NCI-H524 (cell line): ENCODE data around the gene N4BP2L1.

Experiments
- DNase-seq, 2 experiments: peaks; one replicate each; lab custom pipeline; 2025; lab: John Stamatoyannopoulos, UW

The N4BP2L1 gene

GRCh38 chr13:32427852-32428580, at the start of gene N4BP2L1:
N4BP2L1 (minus strand) TSS chr13:32428130; CDS start chr13:32428082, 48 bp downstream.
- peak; percentile 28 to 43 for DNase-seq

- no peak for DNase-seq
Observed at GRCh38 chr13:32476892-32477291, 49.0 kb upstream of the N4BP2L1 start.

DNA sequence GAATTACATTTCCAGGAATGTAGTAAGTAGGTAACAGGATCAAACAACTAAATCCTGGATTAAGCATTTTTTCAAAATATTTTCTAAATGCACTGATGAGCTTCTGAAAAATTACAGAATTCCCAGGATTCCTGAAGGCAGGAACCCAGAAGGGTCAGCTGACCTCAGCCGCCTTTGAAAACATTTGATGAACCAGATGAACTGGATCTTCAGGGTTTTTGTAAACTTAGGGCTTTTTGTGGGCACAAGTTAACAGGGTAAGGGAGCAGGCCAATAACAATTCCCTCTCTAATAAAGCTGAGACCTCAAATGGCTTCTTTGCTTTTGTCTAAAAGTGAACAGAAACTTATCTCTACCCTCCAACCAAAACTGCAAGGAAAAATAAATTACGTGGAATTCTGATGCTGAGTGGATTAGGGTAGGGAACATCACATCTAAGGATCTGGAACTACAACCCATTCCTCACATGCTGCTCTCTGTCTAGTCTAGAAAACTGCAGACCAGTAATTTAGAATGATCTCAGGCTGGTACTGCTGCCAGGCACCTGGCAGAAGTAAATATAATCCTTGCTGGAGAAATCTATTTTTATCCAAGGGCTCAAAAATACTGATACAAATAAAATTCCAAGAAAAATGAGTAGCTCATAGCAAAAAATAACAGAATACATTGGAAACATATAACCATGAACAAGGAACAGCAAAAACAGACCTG, 48.2 kb upstream of the N4BP2L1 start:
- no peak for DNase-seq

- peak in 1 of 2 experiments; percentile 26 for DNase-seq
Observed at GRCh38 chr13:32474999-32475792, 47.3 kb upstream of the N4BP2L1 start.

DNA sequence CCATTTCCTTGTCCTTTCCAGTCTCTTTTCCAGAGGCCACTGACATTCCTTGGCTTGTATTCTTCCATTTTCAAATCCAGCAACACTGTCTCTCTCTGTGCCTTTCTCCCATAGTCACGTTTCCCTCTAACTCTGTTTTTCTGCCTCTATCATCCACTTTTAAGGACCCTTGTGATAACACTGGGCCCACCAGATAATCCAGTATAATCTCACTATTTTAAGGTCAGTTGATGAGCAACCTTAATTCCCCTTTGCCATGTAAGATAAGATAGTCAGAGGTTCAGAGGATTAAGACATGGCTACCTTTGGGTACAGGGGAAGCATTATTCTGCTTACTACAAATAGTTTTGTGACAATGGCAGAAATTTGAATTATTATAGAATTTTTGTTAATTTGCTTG, 45.7 kb upstream of the N4BP2L1 start:
- no peak for DNase-seq

- DNase-seq: no peak
Observed at GRCh38 chr13:32472194-32472621, 44.3 kb upstream of the N4BP2L1 start.

GRCh38 chr13:32471187-32471922, 43.4 kb upstream of the N4BP2L1 start:
- no peak for DNase-seq

DNA sequence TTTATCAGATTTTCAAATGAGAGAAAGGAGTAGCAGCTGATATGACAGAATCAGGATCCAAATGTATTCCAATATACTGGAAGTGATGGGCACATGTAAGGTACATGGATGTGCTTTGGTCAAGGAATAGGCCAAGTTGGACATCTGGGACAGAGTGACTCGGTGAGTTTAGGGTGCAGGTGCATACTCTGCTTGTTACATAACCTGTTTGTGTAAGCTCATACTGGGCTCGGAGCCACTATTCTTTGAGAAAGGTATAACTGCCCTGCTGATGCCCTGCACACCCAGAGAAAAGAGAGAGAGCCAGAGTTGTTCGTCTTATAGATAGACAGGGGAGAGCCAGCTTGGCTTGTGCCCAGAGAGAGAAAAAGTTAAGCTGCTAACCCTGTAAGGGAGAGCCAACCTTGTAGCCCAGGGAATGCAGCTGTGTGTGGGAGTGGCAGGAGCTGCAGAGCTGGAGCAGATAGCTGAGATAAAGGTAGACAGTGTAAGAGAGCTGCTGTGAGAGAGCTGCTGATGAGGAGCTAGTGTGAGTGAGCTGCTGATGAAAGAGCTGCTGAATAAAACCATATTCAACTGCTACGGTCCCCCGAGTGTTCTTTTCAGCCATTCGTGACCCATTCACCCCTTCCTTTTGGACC, 40.7 kb upstream of the N4BP2L1 start:
- no peak for DNase-seq

DNA sequence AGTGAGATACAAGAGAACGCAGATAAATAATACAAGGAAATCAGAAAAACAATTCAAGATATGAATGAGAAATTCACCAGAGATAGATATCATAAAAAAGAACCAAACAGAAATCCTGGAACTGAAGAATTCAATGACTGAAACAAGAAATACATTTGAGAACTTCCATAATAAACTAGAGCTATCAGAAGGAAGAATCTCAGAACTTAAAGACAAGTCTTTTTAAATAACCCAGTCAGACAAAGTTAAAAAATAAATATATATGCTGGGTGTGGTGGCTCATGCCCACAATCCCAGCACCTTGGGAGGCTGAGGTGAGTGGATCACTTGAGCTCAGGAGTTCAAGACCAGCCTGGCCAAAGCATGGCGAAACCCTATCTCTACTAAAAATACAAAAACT, 28.7 kb upstream of the N4BP2L1 start:
- no peak for DNase-seq

GRCh38 chr13:32455594-32455903, 27.6 kb upstream of the N4BP2L1 start:
- no peak for DNase-seq

GRCh38 chr13:32454886-32455593, 27.1 kb upstream of the N4BP2L1 start:
- no peak for DNase-seq

DNA sequence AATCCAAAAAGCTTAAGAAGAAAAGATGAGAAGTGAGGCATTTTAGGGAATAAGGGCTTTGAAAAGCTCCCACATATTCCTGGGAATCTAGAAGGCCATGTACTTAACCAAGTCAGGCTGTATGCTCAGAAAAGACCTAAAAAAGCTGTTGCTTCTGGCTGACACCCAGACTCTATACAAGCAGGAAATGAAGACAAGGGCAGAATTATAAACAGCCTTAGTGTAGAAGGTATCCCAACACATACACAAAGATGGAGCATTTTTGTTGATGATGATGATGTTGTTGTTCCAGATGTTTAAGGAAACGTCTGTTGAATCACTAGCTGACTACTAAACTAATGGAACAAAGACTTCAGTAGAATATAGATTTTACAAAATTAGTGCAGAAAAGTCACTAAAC, 26.1 kb upstream of the N4BP2L1 start:
- no peak for DNase-seq

GRCh38 chr13:32448972-32449371, 21.0 kb upstream of the N4BP2L1 start:
- no peak for DNase-seq

DNA sequence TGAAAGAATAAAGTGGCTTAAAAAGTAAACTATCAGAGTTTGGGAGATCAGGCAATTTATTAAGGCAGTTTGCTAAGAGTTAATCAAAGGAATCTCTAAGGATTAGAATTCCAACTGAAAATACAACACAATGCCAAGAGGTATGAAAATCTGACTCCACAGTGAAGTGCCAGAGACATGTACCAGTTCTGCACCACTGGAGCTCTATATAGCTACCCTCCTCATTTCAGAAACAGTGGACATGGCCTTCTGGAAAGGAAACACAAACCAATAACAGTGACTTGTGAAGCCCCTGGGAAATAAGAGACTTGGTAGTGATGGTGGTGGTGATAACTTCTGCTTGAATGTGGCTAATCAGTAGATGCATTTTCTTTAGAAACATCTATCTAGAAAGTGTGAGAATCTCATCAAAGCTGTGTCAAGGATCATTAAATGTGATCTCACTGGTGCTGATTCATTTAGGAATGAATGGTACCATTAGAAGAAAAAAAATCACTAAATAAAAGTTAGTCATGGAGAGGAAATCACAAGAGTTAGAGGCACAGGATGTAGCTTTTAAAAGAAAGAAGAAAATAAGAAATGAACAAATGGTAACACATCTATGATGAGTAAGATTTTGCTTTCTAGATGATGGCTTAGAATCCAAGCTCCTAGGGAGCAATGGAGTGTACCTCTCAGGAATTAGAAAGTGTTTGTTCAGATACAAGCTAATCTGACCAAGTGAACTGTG, 20.1 kb upstream of the N4BP2L1 start:
- DNase-seq: no peak

DNA sequence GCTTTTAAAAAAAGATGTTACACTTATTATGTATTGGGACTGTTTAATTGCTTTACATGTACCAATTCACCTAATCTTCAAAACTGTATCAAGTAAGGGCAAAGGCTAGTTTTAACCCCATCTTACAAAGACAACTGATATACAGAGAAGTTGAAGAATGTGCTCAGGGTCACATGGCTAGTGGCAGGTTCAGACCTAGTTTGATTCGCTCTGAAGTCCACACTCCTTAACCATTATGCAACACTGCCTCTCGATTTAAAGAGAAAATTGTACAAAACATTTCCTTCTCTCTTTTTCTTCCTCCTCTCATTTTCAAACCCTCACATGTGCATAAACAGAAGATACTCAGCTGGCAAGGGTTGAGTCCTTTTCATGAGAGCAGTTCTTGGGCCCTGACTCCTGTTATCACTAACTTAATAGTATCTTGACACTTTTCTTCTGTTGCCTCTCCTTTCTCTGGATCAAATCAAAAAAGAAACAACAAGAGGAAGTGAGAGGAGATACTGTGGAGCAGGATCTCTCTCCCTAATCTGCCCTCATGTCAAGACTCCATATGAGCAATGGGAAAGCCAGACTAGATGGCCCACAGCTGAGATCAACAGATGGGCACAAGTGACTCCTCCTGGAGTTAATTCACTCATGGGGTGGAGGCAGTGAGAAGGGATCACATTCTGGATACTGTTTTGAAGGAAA, 19.0 kb upstream of the N4BP2L1 start:
- DNase-seq: peak in 1 of 2 experiments; percentile 14

DNA sequence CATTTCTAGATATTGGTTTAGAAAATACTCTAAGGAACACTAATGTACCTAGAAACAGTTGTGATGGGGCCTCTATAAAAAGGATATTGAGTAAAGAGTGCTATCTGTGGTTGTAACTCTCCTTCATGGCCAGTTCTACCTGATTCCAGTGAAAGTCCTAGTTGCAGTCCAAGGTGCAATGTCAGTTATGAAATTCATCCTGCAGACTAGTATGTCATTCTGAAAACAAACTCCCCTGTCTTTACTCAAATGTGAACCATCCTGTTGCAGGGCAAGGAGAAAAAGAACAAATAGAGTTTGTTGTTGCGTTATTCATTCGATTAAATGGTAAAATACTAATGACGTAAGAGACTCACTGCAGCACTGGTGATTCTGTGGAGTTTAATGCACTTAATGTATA, 18.3 kb upstream of the N4BP2L1 start:
- no peak for DNase-seq

GRCh38 chr13:32445461-32445860, 17.5 kb upstream of the N4BP2L1 start:
- no peak for DNase-seq

DNA sequence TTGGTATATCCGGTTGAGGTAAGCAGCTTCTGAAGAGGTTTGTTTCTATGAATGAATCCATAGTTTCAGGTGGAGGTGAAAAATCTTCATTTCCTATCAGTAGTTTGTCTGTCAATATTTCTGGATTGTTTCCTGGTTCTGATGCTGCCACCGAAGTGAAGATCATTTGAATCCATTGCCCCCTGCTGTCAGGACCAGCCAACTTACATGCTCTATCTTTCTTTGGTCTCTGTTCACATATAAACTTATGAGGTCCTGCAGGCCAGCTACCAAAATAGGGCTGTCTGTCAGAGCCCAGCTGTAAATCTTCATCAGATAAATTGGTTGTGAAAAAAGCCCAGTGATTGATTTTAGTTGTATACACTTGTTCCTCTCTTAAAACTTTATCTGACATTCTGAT, 15.2 kb upstream of the N4BP2L1 start:
- DNase-seq: peak in 1 of 2 experiments; percentile 48

DNA sequence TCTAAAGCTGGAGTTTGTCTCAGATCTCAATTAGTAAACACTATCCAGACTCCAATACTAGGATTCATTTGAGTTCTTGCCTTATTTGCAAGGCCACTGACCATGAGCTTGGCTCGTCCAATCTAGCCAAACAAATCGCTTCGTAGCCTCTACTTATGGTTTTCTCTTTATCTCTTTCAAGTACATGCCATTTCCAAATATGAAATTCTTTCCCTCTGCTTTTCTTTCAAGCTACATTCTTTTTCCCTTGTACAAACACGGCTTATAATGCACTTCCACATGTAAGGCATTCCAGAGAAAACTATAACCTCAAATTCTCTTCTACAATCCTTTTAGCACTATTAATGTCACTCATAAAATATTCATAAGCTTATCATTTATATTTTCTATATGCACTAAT, 10.9 kb upstream of the N4BP2L1 start:
- no peak for DNase-seq

DNA sequence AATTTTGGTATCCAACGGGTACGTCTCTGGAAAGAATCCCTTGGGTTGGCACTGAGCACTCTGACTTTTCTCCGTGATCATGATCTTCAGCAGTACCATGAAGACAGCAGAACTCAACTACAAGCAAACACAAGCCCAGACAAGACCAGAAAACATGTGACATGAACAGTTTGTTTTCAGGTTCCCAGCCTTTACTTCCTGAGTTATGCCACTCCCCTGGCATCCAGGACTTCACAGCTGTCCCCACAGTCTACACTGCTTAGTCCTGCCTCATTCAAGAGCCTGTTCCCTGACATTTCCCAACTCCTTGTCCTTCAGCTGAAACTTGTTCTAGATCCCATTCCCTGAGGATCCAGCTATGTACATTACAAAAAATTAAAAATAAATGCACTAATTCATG, 4.9 kb upstream of the N4BP2L1 start:
- DNase-seq: no peak
